ENCODE measurements around the gene GPR89B.

Gene GPR89B

GRCh38 chr1:148037850-148038461 lies 109.7 kb downstream of the GPR89B start:
- DNase-seq: peak; percentile 24

- DNase-seq: peak; percentile 79
These were observed 110.5 kb downstream of the GPR89B start for GRCh38 chr1:148038462-148039333.
